Inflammatory macrophage treated with lipopolysaccharide for 4 hours (primary cell): Measurements from ENCODE around the gene MUC4.
"Not testable (repeated sequence)": the region's sequence is repeated elsewhere in the genome, so short reads cannot be mapped to it uniquely, and the experiment has no call there.

Experiments used
- DNase-seq: peaks from one replicate; pipeline ENCODE4 v3.0.0-alpha.2; 2020

MUC4 gene

GRCh38 chr3:195735036-195735695 is 76.6 kb downstream of the MUC4 start:
- DNase-seq = no peak

- no peak for DNase-seq
Observed at GRCh38 chr3:195732940-195733339, 78.8 kb downstream of the MUC4 start.

DNA sequence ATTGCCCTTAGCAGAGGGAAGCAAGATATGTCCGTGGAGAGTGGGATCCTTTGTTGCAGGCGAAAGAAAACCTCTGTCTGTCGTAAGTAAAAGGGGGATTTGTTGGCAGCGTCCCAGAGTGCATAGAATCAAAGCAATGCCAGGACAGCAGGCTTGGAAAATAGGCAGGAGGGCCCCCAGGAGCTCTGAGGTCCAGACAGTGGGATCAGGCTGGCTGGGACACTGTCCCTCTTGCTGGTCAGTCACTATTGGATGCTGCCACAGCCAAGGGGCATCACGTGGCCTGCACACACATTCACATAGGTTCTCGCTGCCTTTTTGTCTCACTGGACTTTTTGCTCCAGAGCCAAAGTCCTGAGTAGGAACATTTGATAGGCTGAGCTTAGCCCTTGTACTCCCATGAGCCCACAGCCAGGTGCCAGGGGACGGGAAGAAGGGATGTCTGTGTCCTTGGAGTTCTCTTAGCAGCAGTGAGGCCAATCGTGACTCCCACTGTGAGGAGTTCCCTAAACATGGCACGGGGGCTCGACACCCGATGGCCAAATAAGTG is 80.3 kb downstream of the MUC4 start:
- no peak for DNase-seq

GRCh38 chr3:195729476-195730251 is 82.1 kb downstream of the MUC4 start:
- no peak for DNase-seq

DNA sequence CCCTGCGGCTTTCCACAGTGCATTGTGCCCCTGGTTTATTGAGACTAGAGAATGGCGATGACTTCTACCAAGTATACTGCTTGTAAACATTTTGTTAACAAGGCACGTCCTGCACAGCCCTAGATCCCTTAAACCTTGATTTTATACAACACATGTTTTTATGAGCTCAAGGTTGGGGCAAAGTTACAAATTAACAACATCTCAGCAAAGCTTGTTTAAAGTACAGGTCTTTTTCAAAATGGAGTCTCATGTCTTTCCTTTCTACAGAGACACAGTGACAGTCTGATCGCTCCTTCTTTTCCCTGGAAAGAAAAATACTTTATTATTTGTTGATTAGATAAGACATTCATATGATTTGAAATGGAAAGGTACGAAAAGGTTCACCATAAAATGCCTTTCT is 82.9 kb downstream of the MUC4 start:
- DNase-seq = not testable (repeated sequence)

GRCh38 chr3:195727606-195728195 is 84.0 kb downstream of the MUC4 start:
- no peak for DNase-seq

DNA sequence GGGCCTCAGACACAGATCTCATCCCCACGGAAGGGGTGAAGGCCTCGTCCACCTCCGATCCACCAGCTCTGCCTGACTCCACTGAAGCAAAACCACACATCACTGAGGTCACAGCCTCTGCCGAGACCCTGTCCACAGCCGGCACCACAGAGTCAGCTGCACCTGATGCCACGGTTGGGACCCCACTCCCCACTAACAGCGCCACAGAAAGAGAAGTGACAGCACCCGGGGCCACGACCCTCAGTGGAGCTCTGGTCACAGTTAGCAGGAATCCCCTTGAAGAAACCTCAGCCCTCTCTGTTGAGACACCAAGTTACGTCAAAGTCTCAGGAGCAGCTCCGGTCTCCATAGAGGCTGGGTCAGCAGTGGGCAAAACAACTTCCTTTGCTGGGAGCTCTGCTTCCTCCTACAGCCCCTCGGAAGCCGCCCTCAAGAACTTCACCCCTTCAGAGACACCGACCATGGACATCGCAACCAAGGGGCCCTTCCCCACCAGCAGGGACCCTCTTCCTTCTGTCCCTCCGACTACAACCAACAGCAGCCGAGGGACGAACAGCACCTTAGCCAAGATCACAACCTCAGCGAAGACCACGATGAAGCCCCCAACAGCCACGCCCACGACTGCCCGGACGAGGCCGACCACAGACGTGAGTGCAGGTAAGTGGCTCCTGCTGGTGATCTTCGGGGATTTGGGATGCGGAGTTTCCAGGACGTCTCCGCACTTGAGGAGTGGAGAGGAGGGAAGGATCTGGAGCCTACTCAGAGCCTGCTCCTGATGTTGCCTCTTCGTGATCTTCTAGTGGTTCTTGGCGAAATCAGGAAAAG is 85.6 kb downstream of the MUC4 start:
- not testable (repeated sequence) for DNase-seq

DNA sequence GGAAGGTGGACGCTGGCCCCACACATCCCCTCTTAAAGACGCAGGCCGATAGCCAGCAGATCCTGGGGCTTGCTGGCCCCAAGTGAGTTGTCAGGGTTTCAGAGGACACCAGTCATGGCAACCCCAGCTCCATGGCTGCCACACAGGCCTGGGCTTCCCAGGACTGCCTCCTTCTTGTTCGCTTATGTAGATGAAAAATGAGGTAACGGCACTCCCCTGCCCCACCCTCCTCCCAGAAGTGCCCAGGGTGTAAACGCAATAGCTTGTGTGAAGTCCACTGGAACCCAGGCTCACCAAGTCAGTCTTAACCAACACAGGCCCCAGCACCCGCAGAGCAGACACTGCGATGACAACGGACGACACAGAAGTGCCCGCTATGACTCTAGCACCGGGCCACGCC is 87.4 kb downstream of the MUC4 start:
- DNase-seq = not testable (repeated sequence)

DNA sequence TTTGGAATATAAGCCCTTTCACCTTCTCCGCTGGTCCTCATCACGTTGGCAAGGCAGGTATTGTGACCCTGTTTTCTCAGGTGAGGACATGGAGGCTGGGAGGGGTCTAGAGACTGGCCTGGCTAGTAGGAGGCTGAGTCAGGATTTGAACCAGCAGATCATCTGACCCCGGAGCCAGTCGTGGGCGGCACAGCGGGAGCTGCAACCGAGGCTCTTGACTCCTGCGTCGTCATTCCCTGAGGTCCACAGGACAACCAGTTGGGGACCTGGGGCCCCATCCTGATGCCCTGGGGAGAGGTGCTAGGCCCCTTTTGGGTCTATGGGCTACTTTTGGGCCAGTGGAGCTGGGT is 88.8 kb downstream of the MUC4 start:
- DNase-seq = not testable (repeated sequence)

DNA sequence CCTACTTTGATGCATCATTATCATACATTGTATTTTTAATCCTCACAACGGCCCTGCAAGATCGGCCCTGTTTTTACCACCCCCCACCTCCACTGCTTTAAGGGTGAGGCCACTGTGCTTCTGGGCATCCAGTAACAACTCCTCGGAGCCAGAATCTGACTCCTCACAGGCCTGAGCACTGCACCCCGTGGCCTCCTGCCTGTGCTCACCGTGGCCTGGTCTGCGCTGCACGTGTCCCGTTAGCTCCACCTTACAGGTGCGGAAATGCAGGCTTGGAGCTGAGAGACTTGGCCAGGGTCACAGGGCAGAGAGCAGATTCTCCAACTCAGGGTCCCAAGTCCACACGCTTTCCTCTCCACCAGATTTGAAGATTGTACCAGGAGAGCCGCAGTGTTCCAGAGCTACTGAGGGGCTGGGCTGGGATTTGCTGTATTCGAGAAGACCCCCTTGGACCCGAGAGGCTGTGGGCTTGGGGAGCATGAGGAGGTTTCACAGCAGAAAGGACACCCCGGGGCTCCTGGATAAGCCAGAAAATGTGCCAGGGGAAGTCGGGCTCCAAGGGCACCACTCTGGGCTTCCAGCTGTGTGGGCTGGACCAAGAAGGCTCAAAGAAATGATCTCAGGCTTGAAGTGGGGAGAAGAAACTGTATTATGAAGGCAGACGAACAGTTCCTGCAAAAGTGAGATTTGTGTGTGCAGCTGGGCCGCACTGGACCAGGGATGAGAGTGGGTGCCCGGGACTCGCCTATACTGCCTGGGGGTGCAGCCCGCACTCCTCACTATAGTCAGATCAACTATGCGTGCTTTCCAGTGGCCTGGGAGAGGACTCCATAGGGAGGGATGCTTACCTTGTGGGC is 89.4 kb downstream of the MUC4 start:
- DNase-seq = not testable (repeated sequence)

- DNase-seq = not testable (repeated sequence)
Observed at GRCh38 chr3:195720831-195721506, 90.8 kb downstream of the MUC4 start, which contains the start of gene MUC20. Gene MUC20, plus strand, starts transcription at chr3:195720978. Its CDS starts 30 bp downstream, at chr3:195721008.

DNA sequence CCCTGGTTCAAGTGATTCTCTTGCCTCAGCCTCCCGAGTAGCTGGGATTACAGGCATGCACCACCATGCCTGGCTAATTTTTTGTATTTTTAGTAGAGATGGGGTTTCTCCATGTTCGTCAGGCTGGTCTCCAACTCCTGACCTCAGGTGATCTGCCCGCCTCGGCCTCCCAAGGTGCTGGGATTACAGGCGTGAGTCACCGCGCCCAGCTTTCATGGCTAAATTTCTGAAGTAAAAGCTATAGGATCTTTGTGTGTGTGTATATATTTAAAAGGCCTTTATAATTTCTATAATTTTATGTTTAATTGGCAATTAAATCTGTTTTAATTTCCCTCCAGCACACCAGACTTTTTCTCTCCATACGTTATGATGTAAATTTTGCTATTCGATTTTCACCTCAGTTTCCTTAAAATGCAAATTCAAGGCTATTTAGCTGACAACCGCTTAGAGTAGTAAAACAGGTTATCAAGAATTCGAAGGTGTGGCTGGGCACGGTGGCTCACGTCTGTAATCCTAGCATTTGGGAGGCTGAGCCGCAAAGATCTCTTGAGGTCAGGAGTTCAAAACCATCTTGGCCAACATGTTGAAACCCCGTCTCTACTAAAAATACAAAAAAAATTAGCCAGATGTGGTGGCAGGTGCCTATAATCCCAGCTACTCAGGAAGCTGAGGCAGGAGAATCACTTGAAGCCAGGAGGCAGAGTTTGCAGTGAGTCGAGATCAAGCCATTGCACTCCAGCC is 92.0 kb downstream of the MUC4 start:
- DNase-seq = not testable (repeated sequence)

- DNase-seq = no peak
Observed at GRCh38 chr3:195718477-195718984, 93.2 kb downstream of the MUC4 start.

DNA sequence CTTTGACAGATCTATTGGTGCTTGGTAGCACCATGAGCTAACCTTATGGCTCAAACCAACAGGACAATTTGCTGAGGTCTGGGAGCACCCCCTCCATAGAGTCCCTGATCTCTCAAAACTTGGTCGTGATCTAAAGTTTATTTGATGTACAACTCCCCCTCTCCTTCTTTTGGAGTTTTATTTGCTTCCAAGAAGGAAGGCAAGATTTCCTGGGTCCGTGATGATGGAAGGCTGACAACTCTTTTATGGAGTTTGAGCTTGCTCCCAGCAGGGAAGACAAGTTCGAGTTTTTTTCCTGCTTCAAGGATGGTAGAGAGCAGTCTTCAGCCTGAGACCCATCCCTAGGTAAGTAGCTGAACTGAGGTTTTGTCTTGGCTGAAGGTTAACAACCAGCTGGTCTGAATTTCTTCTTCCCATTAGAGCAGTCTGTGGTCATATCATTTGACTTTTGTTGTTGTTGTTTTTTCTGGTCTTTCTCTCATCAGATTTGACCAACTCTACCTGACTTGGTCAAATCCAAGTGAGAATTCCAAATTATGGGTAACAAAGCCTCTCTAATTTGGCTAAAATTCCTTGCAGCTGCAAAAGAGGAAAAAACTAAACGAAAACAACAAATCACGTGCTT is 93.8 kb downstream of the MUC4 start:
- DNase-seq = no peak

DNA sequence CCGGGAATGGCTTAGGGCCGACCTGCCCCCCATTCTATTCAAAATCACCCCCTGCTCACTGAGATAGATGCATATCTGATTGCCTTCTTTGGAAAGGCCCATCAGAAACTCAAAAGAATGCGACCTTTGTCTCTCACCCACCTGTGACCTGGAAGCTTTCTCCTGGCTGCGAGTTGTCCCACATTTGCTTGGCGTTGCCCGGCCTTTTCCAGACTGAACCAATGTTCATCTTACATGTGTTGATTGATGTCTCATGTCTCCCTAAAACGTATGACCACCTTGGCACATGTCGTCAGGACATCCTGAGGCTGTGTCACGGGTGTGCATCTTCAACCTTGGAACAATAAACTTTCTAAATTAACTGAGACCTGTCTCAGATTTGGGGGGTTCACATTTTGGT is 94.3 kb downstream of the MUC4 start:
- no peak for DNase-seq

DNA sequence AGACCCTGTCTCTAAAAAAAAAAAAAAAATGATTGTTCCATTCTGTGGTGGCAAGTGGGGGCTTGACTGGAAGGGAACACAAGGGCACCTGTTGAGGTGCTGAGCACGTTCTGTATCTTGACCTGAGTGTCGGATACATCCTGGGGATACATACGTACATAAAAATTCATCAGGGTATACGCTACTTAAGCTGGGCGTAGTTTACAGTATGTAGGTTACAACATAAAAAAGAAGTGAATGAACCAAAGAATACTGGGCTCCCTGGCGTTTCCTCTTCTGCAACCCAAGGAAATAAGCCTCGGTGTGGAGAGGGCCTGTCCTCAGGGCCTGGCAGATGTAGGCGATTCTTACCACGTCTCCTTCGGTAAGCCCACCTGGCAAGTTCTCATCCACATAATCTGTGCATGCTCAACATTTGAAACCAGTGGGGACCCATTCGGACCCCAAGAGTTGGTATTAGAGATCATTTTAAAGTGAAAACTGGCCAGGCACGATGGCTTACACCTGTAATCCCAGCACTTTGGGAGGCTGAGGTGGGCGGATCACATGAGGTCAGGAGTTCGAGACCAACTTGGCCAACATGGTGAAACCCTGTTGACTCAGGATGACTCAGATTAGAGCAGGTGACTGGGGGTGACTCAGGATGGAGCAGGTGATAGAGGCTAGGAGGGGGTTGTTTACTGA is 96.0 kb downstream of the MUC4 start:
- peak; percentile 89 for DNase-seq

- no peak for DNase-seq
Observed at GRCh38 chr3:195715134-195715533, 96.6 kb downstream of the MUC4 start.

DNA sequence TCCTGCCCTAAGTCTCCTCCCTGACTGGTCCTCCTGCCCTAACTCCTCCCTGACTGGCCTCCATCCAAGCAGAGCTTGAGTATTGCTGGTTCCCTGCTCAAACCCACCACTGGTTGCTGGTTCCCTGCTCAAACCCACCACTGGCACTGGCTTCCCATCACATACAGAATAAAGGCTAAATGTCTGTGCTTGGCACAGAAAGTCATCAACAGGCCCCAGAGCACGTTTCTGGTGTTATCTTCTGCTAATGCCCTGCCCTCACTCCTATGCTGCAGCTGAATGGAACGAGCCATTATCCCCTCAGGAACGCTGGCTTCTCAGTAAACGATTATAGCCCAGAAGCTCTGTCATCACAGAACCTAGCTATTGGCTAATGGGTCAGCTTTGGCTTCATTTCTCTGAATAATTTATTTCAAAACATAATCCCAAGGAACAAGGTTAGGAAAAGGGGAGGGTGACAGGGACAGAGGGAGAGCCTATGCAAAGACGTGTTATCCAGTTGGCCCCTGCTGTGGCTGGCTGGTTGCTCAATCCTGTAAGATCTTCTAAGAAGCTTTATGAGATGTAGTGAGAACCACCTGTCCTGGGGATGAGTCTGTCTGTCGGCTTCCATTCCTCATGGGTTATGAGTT is 97.2 kb downstream of the MUC4 start:
- no peak for DNase-seq

DNA sequence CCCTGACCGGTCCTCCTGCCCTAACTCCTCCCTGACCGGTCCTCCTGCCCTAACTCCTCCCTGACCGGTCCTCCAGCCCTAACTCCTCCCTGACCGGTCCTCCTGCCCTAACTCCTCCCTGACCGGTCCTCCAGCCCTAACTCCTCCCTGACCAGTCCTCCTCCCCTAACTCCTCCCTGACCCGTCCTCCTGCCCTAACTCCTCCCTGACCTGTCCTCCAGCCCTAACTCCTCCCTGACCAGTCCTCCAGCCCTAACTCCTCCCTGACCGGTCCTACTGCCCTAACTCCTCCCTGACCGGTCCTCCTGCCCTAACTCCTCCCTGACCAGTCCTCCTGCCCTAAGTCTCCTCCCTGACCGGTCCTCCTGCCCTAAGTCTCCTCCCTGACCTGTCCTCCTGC is 98.6 kb downstream of the MUC4 start:
- DNase-seq = not testable (repeated sequence)
